Activated CD4-positive, alpha-beta T cell treated with anti-CD3 and anti-CD28 coated beads for 36 hours (primary cell): Measurements from ENCODE around the gene RRM1. TPM values are rescaled to one million over a fixed set of nuclear protein-coding genes. Genes with fewer than 3 reads are reported as not detected.
A peak's percentile ranks its signal among the peaks of the same experiment; 100 is the strongest.
"Not testable (repeated sequence)": the region's sequence is repeated elsewhere in the genome, so short reads cannot be mapped to it uniquely, and the experiment has no call there.

Experiments used
- ATAC-seq: fragments of 200-7000 bp; cut with Tn5 transposase; one replicate; pipeline ENCODE4 v1.10.0; 2021; ENCODE audit warnings: mild to moderate bottlenecking, moderate library complexity
- CTCF ChIA-PET: fragments of 350-600 bp; sonication (Branson Sonifier 250); formaldehyde crosslinking; loops from one replicate; lab custom pipeline; 2021; ENCODE audit warnings: antibody characterized with exemption; lab: Charles Lee
- POLR2A ChIA-PET: fragments of 350-600 bp; sonication (Branson Sonifier 250); formaldehyde crosslinking; loops from one replicate; lab custom pipeline; 2021; ENCODE audit warnings: antibody characterized with exemption, inconsistent platforms; lab: Charles Lee
- DNase-seq: peaks from one replicate; pipeline ENCODE4 v3.0.0-alpha.2; 2020
- H3K27ac Mint-ChIP-seq: one replicate; pipeline ENCODE4 v1.8.0; 2021; ENCODE audit warnings: mixed read lengths
- H3K27me3 Mint-ChIP-seq: one replicate; pipeline ENCODE4 v1.8.0; 2021; ENCODE audit warnings: mixed read lengths
- H3K36me3 Mint-ChIP-seq: one replicate; pipeline ENCODE4 v1.8.0; 2021; ENCODE audit warnings: low read depth, mixed read lengths
- H3K4me1 Mint-ChIP-seq: one replicate; pipeline ENCODE4 v1.8.0; 2021; ENCODE audit warnings: mixed read lengths
- H3K4me3 Mint-ChIP-seq: one replicate; pipeline ENCODE4 v1.8.0; 2021; ENCODE audit warnings: mild to moderate bottlenecking, moderate library complexity, mixed read lengths
- H3K9me3 Mint-ChIP-seq: one replicate; pipeline ENCODE4 v1.8.0; 2021; ENCODE audit warnings: low read depth, mixed read lengths
- intact Hi-C, 2 experiments: fragments of 100-400 bp; cut with DNase I in 1 of 2; cut with micrococcal nuclease in 1 of 2; formaldehyde crosslinking; loops; one replicate each; pipeline versions ENCODE4 v1.14.2 to v1.15.1; 2022 to 2024; cut with DNase I, micrococcal nuclease
- total RNA-seq, 2 experiments: library from RNA; stranded (reverse); gene quantifications; one replicate each; pipeline ENCODE4 v1.2.3, GENCODE V29; 2021

RRM1 gene
- total RNA-seq, 2 experiments from 2014 or later = 220 to 259 TPM

- no peak for ATAC-seq
- H3K36me3 Mint-ChIP-seq = no peaks in the 10 kb centered on the region
- intact Hi-C loops = no loop called here
- no peak overlapping the region for H3K4me3 Mint-ChIP-seq
- CTCF ChIA-PET = no interaction called here
- no peaks in the 10 kb centered on the region for H3K4me1 Mint-ChIP-seq
- no peak for DNase-seq
- H3K27me3 Mint-ChIP-seq = no peaks in the 10 kb centered on the region
- no peaks in the 10 kb centered on the region for H3K9me3 Mint-ChIP-seq
- no peak overlapping the region for H3K27ac Mint-ChIP-seq
- POLR2A ChIA-PET = no interaction called here
These were observed 73.2 kb downstream of the RRM1 start for GRCh38 chr11:4167758-4168157.

GRCh38 chr11:4175620-4176350 is 81.2 kb downstream of the RRM1 start:
- H3K4me1 Mint-ChIP-seq, H3K9me3 Mint-ChIP-seq, DNase-seq, POLR2A ChIA-PET, H3K4me3 Mint-ChIP-seq, H3K27ac Mint-ChIP-seq, intact Hi-C loops, ATAC-seq, H3K27me3 Mint-ChIP-seq, CTCF ChIA-PET, H3K36me3 Mint-ChIP-seq: not testable (repeated sequence)

- H3K4me1 Mint-ChIP-seq = no peaks in the 10 kb centered on the region
- POLR2A ChIA-PET = no interaction called here
- no peak overlapping the region for H3K27ac Mint-ChIP-seq
- DNase-seq (no peak), ATAC-seq (no peak)
- CTCF ChIA-PET = interaction anchor here (1.1 to 2.2 kb wide), 2 partner anchors 8 to 17 kb away, joined by 5 to 13 read pairs; no protein-coding TSS in a partner anchor
- H3K36me3 Mint-ChIP-seq = no peaks in the 10 kb centered on the region
- no peak overlapping the region for H3K4me3 Mint-ChIP-seq
- H3K27me3 Mint-ChIP-seq = peaks cover 8% of the 10 kb centered on the region
- intact Hi-C loops = no loop called here
- H3K9me3 Mint-ChIP-seq = no peaks in the 10 kb centered on the region
These were observed 84.4 kb downstream of the RRM1 start for GRCh38 chr11:4178813-4179662.

- peaks cover 8% of the 10 kb centered on the region for H3K27me3 Mint-ChIP-seq
- POLR2A ChIA-PET = no interaction called here
- CTCF ChIA-PET = no interaction called here
- H3K27ac Mint-ChIP-seq = no peak overlapping the region
- no peak overlapping the region for H3K4me3 Mint-ChIP-seq
- no peaks in the 10 kb centered on the region for H3K36me3 Mint-ChIP-seq
- ATAC-seq (no peak), DNase-seq (no peak)
- intact Hi-C loops = loop anchor here in 1 of 2 experiments (10.0 kb wide), 1 partner anchor 214 kb away; the partner anchor contains the start of gene TRIM21
- no peaks in the 10 kb centered on the region for H3K9me3 Mint-ChIP-seq
- H3K4me1 Mint-ChIP-seq = no peaks in the 10 kb centered on the region
These were observed 86.0 kb downstream of the RRM1 start for GRCh38 chr11:4180441-4181183.

- DNase-seq (peak; percentile 73), ATAC-seq (peak; percentile 76)
- ChIA-PET POLR2A (no interaction called here), CTCF (interaction anchor here (0.6 to 1.6 kb wide), 11 partner anchors 11 to 1918 kb away, joined by 3 to 6 read pairs (median 3); no protein-coding TSS in a partner anchor)
- intact Hi-C loops = loop anchor here (1.0 to 10.0 kb wide), 2 partner anchors 213 to 357 kb away; partner anchors contain the start of gene TRIM21 (in 1 of the 2)
- Mint-ChIP-seq H3K9me3 (no peaks in the 10 kb centered on the region), H3K27ac (no peak overlapping the region), H3K36me3 (no peaks in the 10 kb centered on the region), H3K4me1 (no peaks in the 10 kb centered on the region), H3K4me3 (no peak overlapping the region), H3K27me3 (peaks cover 2% of the 10 kb centered on the region)
These were observed 87.5 kb downstream of the RRM1 start for GRCh38 chr11:4181782-4182721.

- Mint-ChIP-seq H3K27ac (no peak overlapping the region), H3K4me1 (peaks cover 3% of the 10 kb centered on the region), H3K4me3 (no peak overlapping the region), H3K9me3 (no peaks in the 10 kb centered on the region), H3K36me3 (no peaks in the 10 kb centered on the region), H3K27me3 (no peaks in the 10 kb centered on the region)
- intact Hi-C loops = loop anchor here in 1 of 2 experiments (10.0 kb wide), 1 partner anchor 211 kb away; the partner anchor contains the start of gene TRIM21
- no peak for ATAC-seq
- no peak for DNase-seq
- POLR2A ChIA-PET = no interaction called here
- CTCF ChIA-PET = interaction anchor here (0.6 to 1.6 kb wide), 6 partner anchors 19 to 368 kb away, joined by 3 to 6 read pairs (median 4); no protein-coding TSS in a partner anchor
These were observed 88.9 kb downstream of the RRM1 start for GRCh38 chr11:4183410-4184057.

- intact Hi-C loops = loop anchor here in 1 of 2 experiments (10.0 kb wide), 1 partner anchor 210 kb away; the partner anchor contains the start of gene TRIM21
- ATAC-seq (no peak), DNase-seq (no peak)
- H3K4me3 Mint-ChIP-seq = no peak overlapping the region
- no peak overlapping the region for H3K27ac Mint-ChIP-seq
- H3K27me3 Mint-ChIP-seq = no peaks in the 10 kb centered on the region
- POLR2A ChIA-PET = no interaction called here
- H3K9me3 Mint-ChIP-seq = no peaks in the 10 kb centered on the region
- CTCF ChIA-PET = interaction anchor here (0.6 to 1.6 kb wide), 2 partner anchors 18 to 356 kb away, joined by 3 to 6 read pairs; no protein-coding TSS in a partner anchor
- peaks cover 3% of the 10 kb centered on the region for H3K4me1 Mint-ChIP-seq
- H3K36me3 Mint-ChIP-seq = no peaks in the 10 kb centered on the region
These were observed 89.7 kb downstream of the RRM1 start for GRCh38 chr11:4184163-4184916.

GRCh38 chr11:4185561-4185960 is 91.0 kb downstream of the RRM1 start:
- H3K9me3 Mint-ChIP-seq = no peaks in the 10 kb centered on the region
- no peaks in the 10 kb centered on the region for H3K27me3 Mint-ChIP-seq
- ChIA-PET CTCF (interaction anchor here (0.7 to 3.1 kb wide), 4 partner anchors 308 to 357 kb away, joined by 3 to 36 read pairs (median 16); partner anchors contain the start of gene OR52M1), POLR2A (no interaction called here)
- DNase-seq (no peak), ATAC-seq (no peak)
- H3K4me3 Mint-ChIP-seq = no peak overlapping the region
- H3K36me3 Mint-ChIP-seq = no peaks in the 10 kb centered on the region
- H3K4me1 Mint-ChIP-seq = peaks cover 3% of the 10 kb centered on the region
- H3K27ac Mint-ChIP-seq = no peak overlapping the region
- intact Hi-C loops = loop anchor here (5.0 to 10.0 kb wide), 2 partner anchors 209 to 452 kb away; partner anchors contain the start of genes OR51D1 (in 1 of the 2) and TRIM21 (in 1 of the 2)

GRCh38 chr11:4186464-4187054 is 92.0 kb downstream of the RRM1 start:
- DNase-seq = no peak
- no peak overlapping the region for H3K27ac Mint-ChIP-seq
- CTCF ChIA-PET = interaction anchor here (0.6 to 3.1 kb wide), 24 partner anchors 9 to 1898 kb away, joined by 3 to 36 read pairs (median 4); partner anchors contain the start of genes OR51D1, OR52K1, OR52M1 and TRIM21
- peaks cover 3% of the 10 kb centered on the region for H3K4me1 Mint-ChIP-seq
- no peaks in the 10 kb centered on the region for H3K27me3 Mint-ChIP-seq
- POLR2A ChIA-PET = no interaction called here
- intact Hi-C loops = loop anchor here (1.0 to 10.0 kb wide), 8 partner anchors 207 to 1195 kb away; partner anchors contain the start of genes TRIM21 (in 2 of the 2), OR51D1 (in 1 of the 2) and TRIM68 (in 1 of the 2)
- no peaks in the 10 kb centered on the region for H3K9me3 Mint-ChIP-seq
- peak overlapping the region; percentile 60 for H3K4me3 Mint-ChIP-seq
- no peaks in the 10 kb centered on the region for H3K36me3 Mint-ChIP-seq
- ATAC-seq = no peak
